Lower lobe of right lung (tissue), 2 donors: ENCODE results near the gene TCP10L. TPM values are rescaled to one million over a fixed set of nuclear protein-coding genes. Genes with fewer than 3 reads are reported as not detected.

Source experiments
- ATAC-seq, 2 donors: fragments of 200-7000 bp; cut with Tn5 transposase; one replicate each; pipeline ENCODE4 v1.9.1; 2020 to 2022; ENCODE audit warnings: mild to moderate bottlenecking in 2 of 2, moderate library complexity in 2 of 2
- DNase-seq: peaks from one replicate; pipeline ENCODE4 v3.0.0-alpha.2; 2020
- H3K27ac ChIP-seq: fragments of 200-600 bp; one replicate; pipeline ENCODE4 v1.8.0; 2022
- H3K27me3 ChIP-seq: fragments of 200-600 bp; one replicate; pipeline ENCODE4 v1.8.0; 2022; ENCODE audit warnings: low read depth
- H3K36me3 ChIP-seq: fragments of 200-600 bp; one replicate; pipeline ENCODE4 v1.8.0; 2022; ENCODE audit warnings: mild to moderate bottlenecking
- H3K4me1 ChIP-seq: fragments of 200-600 bp; one replicate; pipeline ENCODE4 v1.8.0; 2022
- H3K4me3 ChIP-seq: fragments of 200-600 bp; one replicate; pipeline ENCODE4 v1.8.0; 2022; ENCODE audit warnings: mild to moderate bottlenecking
- H3K9me3 ChIP-seq: fragments of 200-600 bp; one replicate; pipeline ENCODE4 v1.8.0; 2022
- intact Hi-C: fragments of 100-400 bp; cut with DNase I; formaldehyde crosslinking; loops from one replicate; pipeline ENCODE4 v1.11.0; 2022
- total RNA-seq: library from RNA; stranded (reverse); fragmentation: NEBNext Ultra II Directional; extraction: Animal tissue kit (Norgen Biotek cat#: 25700); gene quantifications from one replicate; pipeline ENCODE4 v1.2.1, GENCODE V29; 2021
- TF ChIP-seq, protein P1 (sequence below): fragments of 200-600 bp; IDR thresholded peaks from one replicate; pipeline ENCODE4 v1.8.0; 2022; ENCODE audit warnings: antibody characterized with exemption, mild to moderate bottlenecking
- donor health status: DM: no; HTN: yes; CAD: no; lungs with severe emphysema.

TCP10L gene
- total RNA-seq, 1 donor from 2014 or later = 0.71 TPM

DNA sequence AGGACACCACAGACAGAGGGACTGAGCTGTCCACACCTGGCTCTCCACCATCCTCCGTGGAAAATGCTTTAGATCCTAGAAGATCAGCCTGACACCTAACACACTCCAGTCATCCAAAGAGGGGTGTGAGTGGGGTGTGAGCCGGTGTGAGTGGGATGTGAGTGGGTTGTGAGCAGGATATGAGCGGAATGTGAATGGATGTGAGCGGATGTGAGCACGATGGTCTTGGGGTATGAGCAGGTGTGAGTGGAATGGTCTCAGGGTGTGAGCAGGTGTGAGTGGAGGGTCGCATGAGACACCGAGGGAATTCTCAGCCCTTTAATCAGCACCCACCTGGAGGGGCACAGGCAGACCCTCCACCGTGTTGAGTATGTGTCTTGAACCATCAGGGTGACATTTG, 851 bp downstream of the TCP10L start:
- Histone ChIP-seq H3K4me3 (no peak overlapping the region), H3K36me3 (no peaks in the 10 kb centered on the region), H3K4me1 (no peaks in the 10 kb centered on the region), H3K27ac (no peak overlapping the region), H3K9me3 (no peaks in the 10 kb centered on the region), H3K27me3 (no peaks in the 10 kb centered on the region)
- DNase-seq (no peak), ATAC-seq (no peak)
- TF ChIP-seq, protein P1, sequence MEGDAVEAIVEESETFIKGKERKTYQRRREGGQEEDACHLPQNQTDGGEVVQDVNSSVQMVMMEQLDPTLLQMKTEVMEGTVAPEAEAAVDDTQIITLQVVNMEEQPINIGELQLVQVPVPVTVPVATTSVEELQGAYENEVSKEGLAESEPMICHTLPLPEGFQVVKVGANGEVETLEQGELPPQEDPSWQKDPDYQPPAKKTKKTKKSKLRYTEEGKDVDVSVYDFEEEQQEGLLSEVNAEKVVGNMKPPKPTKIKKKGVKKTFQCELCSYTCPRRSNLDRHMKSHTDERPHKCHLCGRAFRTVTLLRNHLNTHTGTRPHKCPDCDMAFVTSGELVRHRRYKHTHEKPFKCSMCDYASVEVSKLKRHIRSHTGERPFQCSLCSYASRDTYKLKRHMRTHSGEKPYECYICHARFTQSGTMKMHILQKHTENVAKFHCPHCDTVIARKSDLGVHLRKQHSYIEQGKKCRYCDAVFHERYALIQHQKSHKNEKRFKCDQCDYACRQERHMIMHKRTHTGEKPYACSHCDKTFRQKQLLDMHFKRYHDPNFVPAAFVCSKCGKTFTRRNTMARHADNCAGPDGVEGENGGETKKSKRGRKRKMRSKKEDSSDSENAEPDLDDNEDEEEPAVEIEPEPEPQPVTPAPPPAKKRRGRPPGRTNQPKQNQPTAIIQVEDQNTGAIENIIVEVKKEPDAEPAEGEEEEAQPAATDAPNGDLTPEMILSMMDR = no peak
- intact Hi-C loops = no loop called here

DNA sequence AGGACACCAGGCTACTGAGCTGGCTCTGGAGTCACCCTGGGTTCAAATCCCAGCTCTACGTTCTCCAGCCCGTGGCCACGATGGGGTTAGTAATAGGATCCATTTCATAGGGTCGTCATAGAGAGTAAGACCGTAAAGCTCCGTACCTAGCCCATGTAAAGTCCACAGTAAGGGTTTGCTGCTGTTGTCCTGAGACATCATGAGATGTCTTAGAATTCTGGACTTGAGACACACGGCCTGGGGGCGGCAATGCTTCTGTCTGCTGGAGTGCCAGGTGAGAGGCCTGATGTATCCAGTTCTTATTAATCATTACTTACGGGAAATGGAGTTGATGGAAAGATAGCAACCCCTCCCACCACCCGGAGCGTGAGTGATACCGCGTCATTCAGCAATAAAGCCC, 3.6 kb downstream of the TCP10L start:
- intact Hi-C loops = no loop called here
- no peak overlapping the region for H3K27ac ChIP-seq
- DNase-seq (no peak), ATAC-seq (no peak)
- TF ChIP-seq, protein P1 = no peak
- no peaks in the 10 kb centered on the region for H3K36me3 ChIP-seq
- H3K9me3 ChIP-seq = no peaks in the 10 kb centered on the region
- H3K27me3 ChIP-seq = no peaks in the 10 kb centered on the region
- no peaks in the 10 kb centered on the region for H3K4me1 ChIP-seq
- no peak overlapping the region for H3K4me3 ChIP-seq

DNA sequence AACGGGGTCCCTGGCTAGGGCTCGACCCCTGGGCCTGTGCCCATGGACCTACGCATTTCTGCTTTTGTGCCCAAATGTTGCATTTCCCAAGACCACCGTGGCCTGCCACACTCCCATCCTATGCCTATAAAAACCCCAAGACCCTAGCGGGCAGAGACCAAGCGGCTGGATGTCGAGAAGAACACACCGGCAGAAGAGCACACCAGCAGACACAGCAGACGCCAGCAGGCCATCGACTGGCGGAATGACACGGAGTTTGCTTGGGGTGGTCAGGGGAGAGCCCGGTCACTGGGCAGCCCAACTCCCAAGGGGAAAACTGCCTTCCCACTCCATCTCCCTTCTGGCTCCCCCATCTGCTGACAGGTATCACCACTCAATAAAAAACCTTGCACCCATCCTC, 4.4 kb downstream of the TCP10L start:
- Histone ChIP-seq H3K36me3 (no peaks in the 10 kb centered on the region), H3K27me3 (no peaks in the 10 kb centered on the region), H3K9me3 (no peaks in the 10 kb centered on the region), H3K4me3 (no peak overlapping the region), H3K4me1 (no peaks in the 10 kb centered on the region), H3K27ac (no peak overlapping the region)
- TF ChIP-seq, protein P1 = no peak
- ATAC-seq (no peak), DNase-seq (no peak)
- intact Hi-C loops = no loop called here

DNA sequence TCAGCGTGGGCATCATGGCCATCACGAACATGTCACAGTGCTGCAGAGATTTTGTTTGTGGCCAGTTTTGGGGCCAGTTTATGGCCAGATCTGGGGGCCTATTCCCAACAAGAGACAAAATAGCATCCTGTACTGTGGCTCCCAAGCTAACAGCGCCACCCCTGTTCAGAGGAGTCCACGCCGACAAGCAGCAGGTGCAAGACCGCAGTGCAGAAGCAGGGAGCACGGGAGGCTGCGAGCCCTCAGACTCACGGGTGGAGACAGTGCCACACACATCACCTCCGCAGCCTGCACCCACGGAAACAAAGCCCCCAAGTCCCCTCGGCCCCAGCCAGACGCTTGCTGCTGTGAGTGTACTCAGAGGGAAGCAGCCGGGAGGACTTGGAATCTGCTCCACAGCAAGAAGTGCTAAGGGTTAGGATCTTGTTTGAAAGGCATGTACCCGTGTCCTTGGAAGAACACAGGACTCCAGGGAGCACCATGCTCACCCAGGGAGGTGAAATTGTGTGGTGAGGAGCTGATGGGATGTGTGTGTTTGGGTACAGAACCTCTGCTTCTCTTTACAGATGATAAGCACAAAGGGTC, 7.1 kb downstream of the TCP10L start:
- TF ChIP-seq, protein P1 = no peak
- DNase-seq (no peak), ATAC-seq (peak in 1 of 2 donors; percentile 38)
- intact Hi-C loops = no loop called here
- no peaks in the 10 kb centered on the region for H3K36me3 ChIP-seq
- no peaks in the 10 kb centered on the region for H3K9me3 ChIP-seq
- no peaks in the 10 kb centered on the region for H3K27me3 ChIP-seq
- no peak overlapping the region for H3K4me3 ChIP-seq
- no peak overlapping the region for H3K27ac ChIP-seq
- no peaks in the 10 kb centered on the region for H3K4me1 ChIP-seq

DNA sequence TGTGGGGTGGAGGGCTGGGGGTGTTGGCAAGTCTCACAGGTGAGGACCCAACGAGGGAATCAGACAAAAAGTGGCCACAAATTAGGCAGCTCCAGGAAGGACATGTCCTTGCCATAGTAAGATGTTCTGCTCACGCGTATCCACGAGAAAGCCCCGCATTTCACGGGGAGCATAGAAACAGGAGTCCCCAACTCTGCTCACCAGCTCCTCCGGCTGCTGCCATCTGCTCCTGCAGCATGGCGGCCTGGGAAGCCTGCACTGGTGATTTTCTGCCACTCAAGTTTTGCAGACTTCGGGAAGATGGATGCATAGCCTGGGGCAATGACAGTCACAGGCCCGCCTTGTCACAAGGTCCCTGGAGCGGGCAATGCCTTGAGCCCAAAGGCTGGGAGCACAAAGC, 9.3 kb downstream of the TCP10L start:
- H3K27me3 ChIP-seq = no peaks in the 10 kb centered on the region
- ATAC-seq (no peak), DNase-seq (no peak)
- no peaks in the 10 kb centered on the region for H3K9me3 ChIP-seq
- TF ChIP-seq, protein P1 = no peak
- no peak overlapping the region for H3K27ac ChIP-seq
- no peaks in the 10 kb centered on the region for H3K36me3 ChIP-seq
- no peaks in the 10 kb centered on the region for H3K4me1 ChIP-seq
- intact Hi-C loops = no loop called here
- no peak overlapping the region for H3K4me3 ChIP-seq
